Measurements from ENCODE around the gene ARHGEF33.

Gene ARHGEF33

GRCh38 chr2:38889575-38889974, at the start of gene ARHGEF33:
Gene ARHGEF33, plus strand, starts transcription at chr2:38889875. Its CDS starts 29,573 bp downstream, at chr2:38919448.
- no peak for DNase-seq (ENCODE audit: low read depth)

- no peak for DNase-seq (ENCODE audit: low read depth)
Observed at GRCh38 chr2:38850045-38850444, 39.6 kb upstream of the ARHGEF33 start.

GRCh38 chr2:38856165-38856564, 33.5 kb upstream of the ARHGEF33 start:
- DNase-seq (ENCODE audit: low read depth) = no peak

GRCh38 chr2:38862476-38862875, 27.2 kb upstream of the ARHGEF33 start:
- no peak for DNase-seq (ENCODE audit: low read depth)

GRCh38 chr2:38863061-38863695, 26.5 kb upstream of the ARHGEF33 start:
- no peak for DNase-seq (ENCODE audit: low read depth)

- DNase-seq (ENCODE audit: low read depth) = no peak
Observed at GRCh38 chr2:38866773-38867443, 22.8 kb upstream of the ARHGEF33 start.

- no peak for DNase-seq (ENCODE audit: low read depth)
Observed at GRCh38 chr2:38871432-38871831, 18.2 kb upstream of the ARHGEF33 start.

GRCh38 chr2:38873763-38874162, 15.9 kb upstream of the ARHGEF33 start:
- no peak for DNase-seq (ENCODE audit: low read depth)

- no peak for DNase-seq (ENCODE audit: low read depth)
Observed at GRCh38 chr2:38875227-38875575, 14.5 kb upstream of the ARHGEF33 start.

- DNase-seq (ENCODE audit: low read depth) = peak; percentile 71
Observed at GRCh38 chr2:38875576-38876367, 13.9 kb upstream of the ARHGEF33 start, which contains the start of the genes DHX57 and MORN2. Gene DHX57, minus strand, starts transcription at chr2:38875934. Its CDS starts 7,529 bp downstream, at chr2:38868405. Gene MORN2, plus strand, starts transcription at chr2:38875976.

GRCh38 chr2:38876407-38876806, 13.3 kb upstream of the ARHGEF33 start:
- DNase-seq (ENCODE audit: low read depth) = no peak

GRCh38 chr2:38886063-38886462, 3.6 kb upstream of the ARHGEF33 start:
- DNase-seq (ENCODE audit: low read depth) = no peak

GRCh38 chr2:38887347-38887746, 2.3 kb upstream of the ARHGEF33 start:
- DNase-seq (ENCODE audit: low read depth) = no peak

- no peak for DNase-seq (ENCODE audit: low read depth)
Observed at GRCh38 chr2:38887902-38888554, 1.6 kb upstream of the ARHGEF33 start.

- no peak for DNase-seq (ENCODE audit: low read depth)
Observed at GRCh38 chr2:38889045-38889444, 630 bp upstream of the ARHGEF33 start.

GRCh38 chr2:38892819-38893218, 3.1 kb downstream of the ARHGEF33 start:
- DNase-seq (ENCODE audit: low read depth) = no peak

GRCh38 chr2:38898256-38898655, 8.6 kb downstream of the ARHGEF33 start:
- no peak for DNase-seq (ENCODE audit: low read depth)

- no peak for DNase-seq (ENCODE audit: low read depth)
Observed at GRCh38 chr2:38900726-38901125, 11.1 kb downstream of the ARHGEF33 start.

- DNase-seq (ENCODE audit: low read depth) = no peak
Observed at GRCh38 chr2:38905251-38905650, 15.6 kb downstream of the ARHGEF33 start.

GRCh38 chr2:38907242-38907641, 17.6 kb downstream of the ARHGEF33 start:
- DNase-seq (ENCODE audit: low read depth) = no peak

- DNase-seq (ENCODE audit: low read depth) = no peak
Observed at GRCh38 chr2:38907743-38908562, 18.3 kb downstream of the ARHGEF33 start.

- DNase-seq (ENCODE audit: low read depth) = no peak
Observed at GRCh38 chr2:38909872-38910271, 20.2 kb downstream of the ARHGEF33 start.
